Activated CD4-positive, alpha-beta memory T cell treated with anti-CD3 and anti-CD28 coated beads for 36 hours (primary cell): ENCODE measurements around the gene UBR4. TPM values are rescaled to one million over a fixed set of nuclear protein-coding genes. Genes with fewer than 3 reads are reported as not detected.
"Not testable (repeated sequence)": the region's sequence is repeated elsewhere in the genome, so short reads cannot be mapped to it uniquely, and the experiment has no call there.

Experiments
- CTCF ChIA-PET: fragments of 350-600 bp; sonication (Branson Sonifier 250); formaldehyde crosslinking; loops from one replicate; lab custom pipeline; 2021; ENCODE audit warnings: antibody characterized with exemption, inconsistent platforms; lab: Charles Lee
- POLR2A ChIA-PET: fragments of 350-600 bp; sonication (Branson Sonifier 250); formaldehyde crosslinking; loops from one replicate; lab custom pipeline; 2021; ENCODE audit warnings: antibody characterized with exemption; lab: Charles Lee
- DNase-seq: peaks from one replicate; pipeline ENCODE4 v3.0.0-alpha.2; 2020
- H3K27ac Mint-ChIP-seq: one replicate; pipeline ENCODE4 v1.8.0; 2021; ENCODE audit warnings: mixed read lengths
- H3K27me3 Mint-ChIP-seq: one replicate; pipeline ENCODE4 v1.8.0; 2021; ENCODE audit warnings: mixed read lengths
- H3K36me3 Mint-ChIP-seq: one replicate; pipeline ENCODE4 v1.8.0; 2021; ENCODE audit warnings: mixed read lengths
- H3K4me1 Mint-ChIP-seq: one replicate; pipeline ENCODE4 v1.8.0; 2021; ENCODE audit warnings: low read depth, mixed read lengths
- H3K4me3 Mint-ChIP-seq: one replicate; pipeline ENCODE4 v1.8.0; 2021; ENCODE audit warnings: mild to moderate bottlenecking, mixed read lengths
- H3K9me3 Mint-ChIP-seq: one replicate; pipeline ENCODE4 v1.8.0; 2021; ENCODE audit warnings: mixed read lengths
- intact Hi-C: fragments of 100-400 bp; cut with micrococcal nuclease; formaldehyde crosslinking; loops from one replicate; pipeline ENCODE4 v1.15.1; 2023
- total RNA-seq, 2 experiments: library from RNA; stranded (reverse); gene quantifications; one replicate each; pipeline ENCODE4 v1.2.3, GENCODE V29; 2021

Gene UBR4
- total RNA-seq, 2 experiments from 2014 or later, result 104 to 116 TPM

DNA sequence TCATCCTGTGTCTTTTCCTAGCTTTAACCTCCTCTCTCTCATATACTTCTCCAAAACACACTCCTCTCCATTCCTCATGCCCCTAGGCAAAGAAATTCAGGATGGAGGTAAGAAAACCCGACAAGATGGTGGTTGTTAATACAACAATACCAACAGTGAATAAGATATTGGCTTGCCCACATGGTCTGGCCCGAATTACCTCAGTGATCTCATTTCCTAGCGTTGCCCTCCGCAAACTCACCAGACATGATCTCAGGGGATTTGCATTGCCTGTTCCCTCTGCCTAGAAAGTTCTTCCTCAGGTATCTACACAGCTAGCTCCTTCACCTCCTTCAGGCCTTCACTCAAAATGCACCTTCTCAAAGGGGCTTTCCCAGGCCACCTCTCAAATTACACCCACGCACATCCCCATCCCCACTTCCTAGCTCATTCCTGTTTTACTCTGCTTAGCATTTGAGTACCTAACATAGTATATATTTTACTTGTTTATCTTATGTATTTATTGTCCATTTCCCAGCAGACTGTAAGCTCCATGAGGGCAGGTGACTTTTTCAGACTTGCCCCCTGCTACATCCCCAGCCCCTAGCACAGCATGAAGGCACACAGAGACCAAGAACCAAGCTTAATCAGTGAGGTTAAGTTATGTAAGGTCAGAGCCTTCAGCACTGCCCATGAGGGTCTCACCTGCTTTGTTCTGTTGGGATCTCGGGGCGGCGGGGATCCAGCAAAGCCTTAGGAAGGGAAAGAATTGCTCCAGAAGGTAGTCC lies 10.2 kb upstream of the UBR4 start:
- CTCF ChIA-PET, result interaction anchor here (1.2 kb wide), 1 partner anchor 41 kb away, joined by 4 read pairs; no protein-coding TSS in a partner anchor
- Mint-ChIP-seq H3K36me3 (peaks cover 57% of the 10 kb centered on the region), H3K9me3 (no peaks in the 10 kb centered on the region), H3K4me1 (peaks cover 15% of the 10 kb centered on the region), H3K4me3 (no peak overlapping the region), H3K27ac (peak overlapping the region; percentile 77), H3K27me3 (no peaks in the 10 kb centered on the region)
- intact Hi-C loops, result no loop called here
- POLR2A ChIA-PET, result interaction anchor here (0.9 to 1.2 kb wide), 3 partner anchors 12 to 68 kb away, joined by 3 to 4 read pairs (median 4); partner anchors contain the start of gene AKR7A3
- DNase-seq, result peak; percentile 11

DNA sequence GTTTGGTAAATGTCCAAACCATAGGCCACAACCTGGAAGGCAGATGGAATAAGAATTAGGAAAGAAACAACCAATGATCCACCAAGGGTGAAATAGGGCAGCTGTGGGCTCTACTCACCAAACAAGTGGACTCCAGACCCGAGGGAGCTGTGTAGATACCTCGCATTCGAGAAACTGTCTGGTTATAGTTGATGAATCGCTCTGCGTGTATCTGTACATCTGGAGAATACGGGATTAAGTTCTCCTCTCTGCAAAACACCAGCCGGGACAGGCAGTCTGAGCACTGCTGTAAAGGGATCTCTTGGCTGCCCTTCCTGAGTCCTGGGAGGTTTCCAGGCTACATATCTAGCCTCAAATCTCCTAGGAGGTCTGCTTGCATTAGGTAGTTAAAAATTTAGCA lies 9.4 kb upstream of the UBR4 start:
- Mint-ChIP-seq H3K27ac (peak overlapping the region; percentile 77), H3K27me3 (no peaks in the 10 kb centered on the region), H3K4me1 (peaks cover 15% of the 10 kb centered on the region), H3K9me3 (no peaks in the 10 kb centered on the region), H3K4me3 (no peak overlapping the region), H3K36me3 (peaks cover 53% of the 10 kb centered on the region)
- ChIA-PET POLR2A (interaction anchor here (1.0 to 1.2 kb wide), 2 partner anchors 14 to 69 kb away, joined by 3 to 4 read pairs; partner anchors contain the start of gene AKR7A3), CTCF (no interaction called here)
- intact Hi-C loops, result no loop called here
- no peak for DNase-seq

DNA sequence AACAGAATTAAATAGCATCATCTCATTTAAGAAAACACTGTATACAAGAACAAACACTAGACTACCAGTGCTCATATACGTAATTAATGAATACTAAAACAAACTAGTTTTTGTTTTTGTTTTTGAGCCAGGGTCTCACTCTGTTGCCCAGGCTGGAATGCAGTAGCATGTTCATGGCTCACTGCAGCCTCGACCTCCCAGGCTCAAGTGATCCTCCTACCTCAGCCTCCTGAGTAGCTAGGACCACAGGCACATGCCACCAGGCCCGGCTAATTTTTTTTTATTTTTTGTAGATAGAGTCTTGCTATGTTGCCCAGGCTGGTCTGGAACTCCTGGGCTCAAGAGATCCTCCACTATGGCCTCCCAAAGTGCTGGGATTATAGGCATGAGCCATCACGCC lies 6.5 kb upstream of the UBR4 start:
- CTCF ChIA-PET, result interaction anchor here (0.7 kb wide), 1 partner anchor 25 kb away, joined by 3 read pairs; no protein-coding TSS in a partner anchor
- intact Hi-C loops, H3K27me3 Mint-ChIP-seq, H3K9me3 Mint-ChIP-seq, DNase-seq, POLR2A ChIA-PET, H3K4me3 Mint-ChIP-seq, H3K27ac Mint-ChIP-seq: not testable (repeated sequence)
- Mint-ChIP-seq H3K4me1 (peaks cover 41% of the 10 kb centered on the region), H3K36me3 (peaks cover 44% of the 10 kb centered on the region)

DNA sequence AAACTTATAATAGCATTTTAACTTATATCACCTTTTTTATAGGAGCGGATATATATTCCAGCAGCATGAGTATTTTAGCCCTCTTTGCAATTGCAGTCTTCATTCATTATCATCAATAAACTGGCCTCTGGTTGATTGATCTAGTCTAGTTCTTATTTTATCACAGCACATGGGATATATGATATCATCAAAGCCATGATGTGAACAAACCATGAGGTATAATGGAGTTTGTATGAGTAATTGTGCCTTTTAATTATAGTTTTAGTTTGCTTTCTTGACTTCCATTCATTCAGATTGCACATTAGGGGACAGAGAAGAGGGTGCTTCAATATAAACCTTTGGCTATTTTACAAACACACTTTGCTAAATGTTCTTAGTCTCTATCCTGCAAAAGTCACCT lies 3.5 kb upstream of the UBR4 start:
- Mint-ChIP-seq H3K4me1 (peaks cover 40% of the 10 kb centered on the region), H3K4me3 (no peak overlapping the region), H3K27ac (peak overlapping the region; percentile 35), H3K36me3 (peaks cover 23% of the 10 kb centered on the region), H3K27me3 (no peaks in the 10 kb centered on the region), H3K9me3 (no peaks in the 10 kb centered on the region)
- intact Hi-C loops, result loop anchor here (5.0 kb wide), 2 partner anchors 36 to 286 kb away; no protein-coding TSS in a partner anchor
- CTCF ChIA-PET, result no interaction called here
- POLR2A ChIA-PET, result no interaction called here
- no peak for DNase-seq

DNA sequence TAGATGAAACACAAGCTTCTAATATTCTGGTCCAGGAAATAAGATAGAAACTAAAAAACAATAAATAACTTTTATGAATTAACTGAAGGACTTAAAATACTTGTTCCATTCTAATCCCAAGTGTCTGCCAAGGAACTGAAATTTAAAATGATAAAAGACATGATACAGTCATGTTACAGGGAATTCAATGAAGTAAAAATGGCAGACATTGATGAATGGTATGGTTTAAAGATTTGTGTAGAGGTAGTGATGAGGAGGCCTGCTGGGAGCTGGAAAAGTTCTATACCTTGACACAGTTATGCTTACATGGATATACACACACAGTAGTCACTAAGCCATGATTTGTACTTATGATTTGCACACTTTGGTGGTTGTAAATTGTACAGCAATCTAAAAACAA lies 2.1 kb upstream of the UBR4 start:
- Mint-ChIP-seq H3K27ac (peak overlapping the region; percentile 50), H3K27me3 (no peaks in the 10 kb centered on the region), H3K4me1 (peaks cover 51% of the 10 kb centered on the region), H3K4me3 (peak overlapping the region; percentile 36), H3K9me3 (no peaks in the 10 kb centered on the region), H3K36me3 (peaks cover 20% of the 10 kb centered on the region)
- intact Hi-C loops, result loop anchor here (5.0 kb wide), 2 partner anchors 35 to 285 kb away; no protein-coding TSS in a partner anchor
- no peak for DNase-seq
- ChIA-PET POLR2A (interaction anchor here (3.8 kb wide), 1 partner anchor 39 kb away, joined by 19 read pairs; the partner anchor contains the start of genes EMC1 and MRTO4), CTCF (interaction anchor here (1.1 kb wide), 1 partner anchor 29 kb away, joined by 3 read pairs; no protein-coding TSS in a partner anchor)

DNA sequence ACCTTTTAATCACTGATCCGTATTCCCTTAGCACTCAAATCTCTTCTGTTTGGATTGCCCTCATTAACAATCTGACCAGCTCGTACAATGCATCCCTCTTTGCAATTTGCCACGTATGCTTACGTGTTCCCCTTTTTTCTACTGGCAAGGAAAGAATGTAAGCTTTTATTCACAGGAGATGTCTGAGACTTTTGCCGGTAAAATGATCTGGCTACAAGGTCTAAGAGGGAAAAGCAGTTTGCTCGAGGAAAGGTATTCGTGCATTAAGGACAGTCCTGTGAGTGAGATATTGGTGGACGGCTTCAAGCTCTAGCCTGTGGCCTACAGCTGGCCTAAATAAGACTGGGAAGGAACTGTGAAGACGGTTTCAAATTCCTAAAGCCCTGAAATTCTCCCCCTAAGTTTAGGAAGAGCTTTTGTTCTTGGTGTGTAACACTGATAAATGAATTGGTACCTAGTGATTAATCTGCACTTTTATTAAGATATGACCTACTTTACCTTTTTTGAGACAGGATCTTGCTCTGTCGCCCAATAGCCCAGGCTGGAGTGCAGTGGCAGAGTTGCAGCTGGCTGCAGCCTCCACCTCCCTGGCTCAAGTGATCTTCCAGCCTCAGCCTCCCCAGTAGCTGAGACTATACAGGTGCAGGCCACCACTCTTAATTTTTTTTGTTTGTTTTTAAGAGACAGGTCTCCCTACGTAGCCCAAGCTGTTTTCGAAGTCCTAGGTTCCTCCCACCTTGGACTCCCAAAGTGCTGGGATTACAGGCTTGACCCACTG lies 895 bp upstream of the UBR4 start:
- peak overlapping the region; percentile 94 for H3K4me3 Mint-ChIP-seq
- peaks cover 60% of the 10 kb centered on the region for H3K4me1 Mint-ChIP-seq
- ChIA-PET POLR2A (interaction anchor here (0.7 to 3.8 kb wide), 6 partner anchors 25 to 284 kb away, joined by 3 to 19 read pairs (median 3); partner anchors contain the start of genes EMC1 and MRTO4), CTCF (interaction anchor here (0.7 to 1.7 kb wide), 4 partner anchors 11 to 101 kb away, joined by 3 to 6 read pairs (median 4); partner anchors contain the start of genes AKR7A2 and SLC66A1)
- peak overlapping the region; percentile 96 for H3K27ac Mint-ChIP-seq
- intact Hi-C loops, result loop anchor here (1.0 to 5.0 kb wide), 6 partner anchors 25 to 386 kb away; partner anchors contain the start of genes EMC1 and MRTO4
- H3K27me3 Mint-ChIP-seq, result no peaks in the 10 kb centered on the region
- H3K9me3 Mint-ChIP-seq, result no peaks in the 10 kb centered on the region
- peaks cover 21% of the 10 kb centered on the region for H3K36me3 Mint-ChIP-seq
- DNase-seq, result peak; percentile 12

DNA sequence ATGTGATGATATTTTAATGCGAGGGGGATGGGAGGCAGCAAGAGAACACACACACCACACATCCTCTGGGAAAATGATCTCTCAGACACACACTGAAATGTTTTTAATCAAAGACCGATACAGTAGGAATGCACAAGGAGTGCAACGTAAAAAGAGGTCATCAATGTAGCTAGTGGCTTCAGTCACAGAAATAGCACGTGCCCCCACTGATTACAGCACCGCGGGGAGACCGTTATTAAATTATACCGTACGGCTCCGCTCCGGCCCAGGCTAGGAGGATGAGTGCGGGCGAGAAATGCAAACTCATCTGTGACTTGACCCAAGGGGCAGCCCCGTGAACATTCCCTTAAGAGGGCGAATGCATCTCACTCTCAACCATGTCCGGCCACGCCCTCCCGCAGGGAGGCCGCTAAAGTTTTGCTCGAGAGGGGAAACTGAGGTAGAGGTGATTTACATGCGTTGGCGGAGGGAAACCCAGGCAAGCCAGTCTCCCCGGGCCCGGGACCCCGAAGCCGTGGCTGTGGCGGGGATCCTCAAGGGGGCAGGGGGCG lies 552 bp downstream of the UBR4 start:
- intact Hi-C loops, result loop anchor here (2.0 to 10.0 kb wide), 3 partner anchors 47 to 503 kb away; partner anchors contain the start of gene ALDH4A1
- DNase-seq, result peak; percentile 84
- Mint-ChIP-seq H3K4me3 (peak overlapping the region; percentile 94), H3K4me1 (peaks cover 74% of the 10 kb centered on the region), H3K36me3 (peaks cover 17% of the 10 kb centered on the region), H3K27ac (peak overlapping the region; percentile 96), H3K27me3 (no peaks in the 10 kb centered on the region), H3K9me3 (no peaks in the 10 kb centered on the region)
- POLR2A ChIA-PET, result interaction anchor here (0.6 to 3.8 kb wide), 4 partner anchors 11 to 385 kb away, joined by 3 to 19 read pairs (median 4); partner anchors contain the start of genes EMC1 and MRTO4
- CTCF ChIA-PET, result interaction anchor here (1.2 to 1.7 kb wide), 4 partner anchors 24 to 444 kb away, joined by 3 to 6 read pairs (median 5); no protein-coding TSS in a partner anchor

DNA sequence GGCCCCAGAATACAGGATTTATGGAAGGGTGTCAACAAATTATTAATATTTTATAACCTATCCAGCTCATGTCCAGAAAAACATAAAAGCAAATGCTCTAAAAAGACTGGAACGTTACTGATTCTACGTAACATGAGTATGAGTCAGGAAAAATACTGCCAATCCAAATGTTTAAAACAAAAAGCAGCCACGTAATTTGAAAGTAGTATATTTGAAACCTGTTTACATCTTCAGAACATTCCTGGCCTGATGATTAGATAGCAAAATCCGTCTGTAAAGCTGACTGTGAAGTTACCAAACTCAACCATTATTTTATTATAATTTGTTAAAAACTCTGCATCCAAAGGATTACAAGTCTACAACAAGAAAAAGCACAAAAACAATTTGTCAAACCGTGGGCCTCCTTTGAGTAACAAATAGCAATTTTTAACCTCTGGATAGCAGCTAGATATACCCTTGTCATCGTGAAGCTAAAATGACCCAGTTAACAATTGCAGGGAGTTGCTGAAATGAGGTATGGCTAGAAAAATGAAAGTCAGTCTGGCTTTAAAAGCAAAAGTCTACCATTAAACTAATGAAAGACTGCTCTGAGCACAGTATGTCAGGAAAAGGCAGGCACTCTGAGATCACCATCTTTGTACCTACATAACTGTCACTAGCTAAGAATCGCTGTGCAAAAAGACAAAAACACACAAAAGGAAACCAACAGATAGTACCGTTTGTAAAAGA lies 1.2 kb downstream of the UBR4 start:
- intact Hi-C loops, result loop anchor here (2.0 to 10.0 kb wide), 3 partner anchors 48 to 503 kb away; partner anchors contain the start of gene ALDH4A1
- H3K9me3 Mint-ChIP-seq, result no peaks in the 10 kb centered on the region
- peak overlapping the region; percentile 94 for H3K4me3 Mint-ChIP-seq
- DNase-seq, result no peak
- POLR2A ChIA-PET, result interaction anchor here (1.0 to 3.8 kb wide), 3 partner anchors 11 to 43 kb away, joined by 3 to 19 read pairs (median 4); partner anchors contain the start of genes EMC1 and MRTO4
- peaks cover 14% of the 10 kb centered on the region for H3K36me3 Mint-ChIP-seq
- H3K27me3 Mint-ChIP-seq, result no peaks in the 10 kb centered on the region
- H3K27ac Mint-ChIP-seq, result peak overlapping the region; percentile 96
- CTCF ChIA-PET, result interaction anchor here (1.0 to 1.6 kb wide), 5 partner anchors 23 to 445 kb away, joined by 3 to 6 read pairs (median 4); no protein-coding TSS in a partner anchor
- H3K4me1 Mint-ChIP-seq, result peaks cover 75% of the 10 kb centered on the region

DNA sequence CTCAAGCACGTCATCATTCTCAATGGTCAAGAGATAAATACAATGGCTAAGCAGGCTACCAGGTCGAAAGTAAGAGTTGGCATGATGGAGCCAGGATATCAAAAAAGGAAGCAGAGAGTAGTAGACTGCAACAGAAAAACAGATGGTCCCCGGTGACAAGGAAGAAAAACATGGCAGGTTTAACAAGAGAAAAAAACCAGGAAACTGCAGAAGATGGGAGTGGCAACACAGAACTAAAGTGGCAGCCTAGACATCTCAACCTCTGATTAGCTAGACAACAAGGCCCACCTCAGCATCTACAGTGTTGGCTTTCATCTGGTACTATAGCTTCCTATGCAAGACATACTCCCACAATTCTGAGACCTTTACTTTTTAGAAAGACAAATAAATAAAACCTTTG lies 3.1 kb downstream of the UBR4 start:
- Mint-ChIP-seq H3K27ac (no peak overlapping the region), H3K9me3 (no peaks in the 10 kb centered on the region), H3K27me3 (no peaks in the 10 kb centered on the region), H3K4me3 (no peak overlapping the region), H3K4me1 (peaks cover 72% of the 10 kb centered on the region), H3K36me3 (peaks cover 12% of the 10 kb centered on the region)
- POLR2A ChIA-PET, result interaction anchor here (1.7 kb wide), 1 partner anchor 50 kb away, joined by 6 read pairs; no protein-coding TSS in a partner anchor
- CTCF ChIA-PET, result interaction anchor here (1.2 kb wide), 1 partner anchor 11 kb away, joined by 4 read pairs; no protein-coding TSS in a partner anchor
- no peak for DNase-seq
- intact Hi-C loops, result loop anchor here (5.0 to 10.0 kb wide), 2 partner anchors 302 to 505 kb away; partner anchors contain the start of gene ALDH4A1

DNA sequence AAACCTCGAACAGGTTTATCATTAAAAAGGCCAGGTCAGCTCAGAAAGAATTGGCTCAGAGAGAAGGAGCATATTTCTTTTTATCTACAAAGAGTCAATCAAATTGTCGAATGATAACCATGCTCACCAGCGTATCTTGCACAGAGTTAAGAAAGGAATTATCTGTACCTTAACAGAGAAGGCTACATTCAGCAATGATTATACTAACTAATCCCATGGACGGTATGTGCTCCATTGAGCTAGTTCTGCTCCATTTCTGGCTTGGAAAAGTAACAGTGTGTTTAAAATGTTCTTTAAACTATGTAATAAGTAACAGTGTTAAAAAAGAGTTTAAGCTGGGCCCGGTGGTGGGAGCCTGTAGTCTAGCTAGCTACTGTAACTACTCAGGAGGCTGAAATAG lies 4.2 kb downstream of the UBR4 start:
- H3K27ac Mint-ChIP-seq, result no peak overlapping the region
- ChIA-PET CTCF (no interaction called here), POLR2A (interaction anchor here (0.6 to 1.7 kb wide), 4 partner anchors 14 to 266 kb away, joined by 3 to 6 read pairs (median 4); no protein-coding TSS in a partner anchor)
- H3K27me3 Mint-ChIP-seq, result no peaks in the 10 kb centered on the region
- intact Hi-C loops, result loop anchor here (1.0 to 10.0 kb wide), 3 partner anchors 20 to 506 kb away; partner anchors contain the start of gene ALDH4A1
- peaks cover 12% of the 10 kb centered on the region for H3K36me3 Mint-ChIP-seq
- peaks cover 69% of the 10 kb centered on the region for H3K4me1 Mint-ChIP-seq
- no peaks in the 10 kb centered on the region for H3K9me3 Mint-ChIP-seq
- no peak for DNase-seq
- H3K4me3 Mint-ChIP-seq, result no peak overlapping the region
